Activated naive CD8-positive, alpha-beta T cell treated with anti-CD3 and anti-CD28 coated beads, Interleukin-2, amount 10 ng/mL, durations not matched to agents 7 days and 5 days (primary cell): ENCODE measurements around the gene PRICKLE3. TPM values are rescaled to one million over a fixed set of nuclear protein-coding genes. Genes with fewer than 3 reads are reported as not detected.
"Not testable (repeated sequence)": the region's sequence is repeated elsewhere in the genome, so short reads cannot be mapped to it uniquely, and the experiment has no call there.

Experiments used
- ATAC-seq: fragments of 150-1000 bp; cut with Tn5 transposase; one replicate; pipeline ENCODE4 v1.10.0; 2021; ENCODE audit warnings: low read depth, moderate library complexity
- POLR2A ChIA-PET: fragments of 350-600 bp; sonication (Branson Sonifier 250); formaldehyde crosslinking; loops from one replicate; lab custom pipeline; 2021; ENCODE audit warnings: antibody characterized with exemption; lab: Charles Lee
- DNase-seq: peaks from one replicate; pipeline ENCODE4 v3.0.0; 2021
- H3K27ac Mint-ChIP-seq: one replicate; pipeline ENCODE4 v1.8.0; 2022; ENCODE audit warnings: mild to moderate bottlenecking, mixed read lengths
- H3K27me3 Mint-ChIP-seq: one replicate; pipeline ENCODE4 v1.8.0; 2022; ENCODE audit warnings: mild to moderate bottlenecking, moderate library complexity, mixed read lengths
- H3K36me3 Mint-ChIP-seq: one replicate; pipeline ENCODE4 v1.8.0; 2021; ENCODE audit warnings: mild to moderate bottlenecking, mixed read lengths
- H3K4me1 Mint-ChIP-seq: one replicate; pipeline ENCODE4 v1.8.0; 2021; ENCODE audit warnings: mixed read lengths
- H3K4me3 Mint-ChIP-seq: one replicate; pipeline ENCODE4 v1.8.0; 2022; ENCODE audit warnings: mild to moderate bottlenecking, moderate library complexity, mixed read lengths
- H3K9me3 Mint-ChIP-seq: one replicate; pipeline ENCODE4 v1.8.0; 2021; ENCODE audit warnings: mixed read lengths
- total RNA-seq, 2 experiments: library from RNA; stranded (reverse); gene quantifications; one replicate each; pipeline ENCODE4 v1.2.3, GENCODE V29; 2021

The PRICKLE3 gene
- total RNA-seq, 2 experiments from 2014 or later: 16.1 to 16.7 TPM

GRCh38 chrX:49184294-49185281 is 1.6 kb downstream of the PRICKLE3 start:
- Mint-ChIP-seq H3K4me1 (peaks cover 16% of the 10 kb centered on the region), H3K27me3 (no peaks in the 10 kb centered on the region), H3K9me3 (no peaks in the 10 kb centered on the region), H3K27ac (peak overlapping the region; percentile 88), H3K4me3 (peak overlapping the region; percentile 93), H3K36me3 (peaks cover 12% of the 10 kb centered on the region)
- ATAC-seq (peak; percentile 60), DNase-seq (peak; percentile 34)
- POLR2A ChIA-PET: interaction anchor here (1.4 to 1.6 kb wide), 2 partner anchors 13 to 18 kb away, joined by 4 to 6 read pairs; no protein-coding TSS in a partner anchor

GRCh38 chrX:49183701-49184281 is 2.4 kb downstream of the PRICKLE3 start:
- DNase-seq (no peak), ATAC-seq (no peak)
- POLR2A ChIA-PET: interaction anchor here (1.6 kb wide), 1 partner anchor 17 kb away, joined by 6 read pairs; no protein-coding TSS in a partner anchor
- Mint-ChIP-seq H3K4me1 (peaks cover 14% of the 10 kb centered on the region), H3K9me3 (no peaks in the 10 kb centered on the region), H3K27me3 (no peaks in the 10 kb centered on the region), H3K4me3 (peak overlapping the region; percentile 93), H3K36me3 (peaks cover 12% of the 10 kb centered on the region), H3K27ac (no peak overlapping the region)

GRCh38 chrX:49179358-49179757 is 6.8 kb downstream of the PRICKLE3 start:
- H3K36me3 Mint-ChIP-seq: peaks cover 26% of the 10 kb centered on the region
- no peaks in the 10 kb centered on the region for H3K9me3 Mint-ChIP-seq
- peaks cover 15% of the 10 kb centered on the region for H3K4me1 Mint-ChIP-seq
- H3K4me3 Mint-ChIP-seq: no peak overlapping the region
- peak overlapping the region; percentile 40 for H3K27ac Mint-ChIP-seq
- no peak for DNase-seq
- POLR2A ChIA-PET: interaction anchor here (1.1 kb wide), 1 partner anchor 13 kb away, joined by 3 read pairs; no protein-coding TSS in a partner anchor
- no peaks in the 10 kb centered on the region for H3K27me3 Mint-ChIP-seq
- ATAC-seq: no peak

GRCh38 chrX:49178537-49178936 is 7.6 kb downstream of the PRICKLE3 start:
- no peaks in the 10 kb centered on the region for H3K27me3 Mint-ChIP-seq
- ATAC-seq: no peak
- no peaks in the 10 kb centered on the region for H3K9me3 Mint-ChIP-seq
- DNase-seq: no peak
- no peak overlapping the region for H3K4me3 Mint-ChIP-seq
- POLR2A ChIA-PET: no interaction called here
- peaks cover 26% of the 10 kb centered on the region for H3K36me3 Mint-ChIP-seq
- peaks cover 9% of the 10 kb centered on the region for H3K4me1 Mint-ChIP-seq
- no peak overlapping the region for H3K27ac Mint-ChIP-seq

GRCh38 chrX:49177873-49178480 is 8.2 kb downstream of the PRICKLE3 start:
- H3K27ac Mint-ChIP-seq: no peak overlapping the region
- H3K36me3 Mint-ChIP-seq: peaks cover 26% of the 10 kb centered on the region
- ATAC-seq: no peak

GRCh38 chrX:49177338-49177833 is 8.8 kb downstream of the PRICKLE3 start:
- Mint-ChIP-seq H3K4me1 (peaks cover 15% of the 10 kb centered on the region), H3K4me3 (no peak overlapping the region), H3K9me3 (no peaks in the 10 kb centered on the region), H3K36me3 (peaks cover 23% of the 10 kb centered on the region), H3K27me3 (no peaks in the 10 kb centered on the region), H3K27ac (peak overlapping the region; percentile 64)
- POLR2A ChIA-PET: no interaction called here
- DNase-seq (no peak), ATAC-seq (peak; percentile 50)

More at GRCh38 chrX:49177873-49178480, 8.2 kb downstream of the PRICKLE3 start:
- no peak overlapping the region for H3K4me3 Mint-ChIP-seq
- no peaks in the 10 kb centered on the region for H3K27me3 Mint-ChIP-seq
- peaks cover 12% of the 10 kb centered on the region for H3K4me1 Mint-ChIP-seq
- DNase-seq: peak; percentile 4
- POLR2A ChIA-PET: no interaction called here
- no peaks in the 10 kb centered on the region for H3K9me3 Mint-ChIP-seq

GRCh38 chrX:49176421-49177326 is 9.5 kb downstream of the PRICKLE3 start:
- Mint-ChIP-seq H3K9me3 (no peaks in the 10 kb centered on the region), H3K36me3 (peaks cover 20% of the 10 kb centered on the region), H3K4me3 (no peak overlapping the region), H3K27me3 (no peaks in the 10 kb centered on the region), H3K27ac (peak overlapping the region; percentile 54), H3K4me1 (peaks cover 14% of the 10 kb centered on the region)
- no peak for DNase-seq
- no peak for ATAC-seq
- POLR2A ChIA-PET: no interaction called here

- H3K4me1 Mint-ChIP-seq: peaks cover 14% of the 10 kb centered on the region
- DNase-seq: no peak
- peaks cover 18% of the 10 kb centered on the region for H3K36me3 Mint-ChIP-seq
- ATAC-seq: no peak
- H3K9me3 Mint-ChIP-seq: no peaks in the 10 kb centered on the region
- H3K27ac Mint-ChIP-seq: no peak overlapping the region
- no peaks in the 10 kb centered on the region for H3K27me3 Mint-ChIP-seq
- no peak overlapping the region for H3K4me3 Mint-ChIP-seq
- POLR2A ChIA-PET: no interaction called here
These were observed 10.5 kb downstream of the PRICKLE3 start for GRCh38 chrX:49175435-49176274.

- POLR2A ChIA-PET: no interaction called here
- Mint-ChIP-seq H3K27me3 (no peaks in the 10 kb centered on the region), H3K4me1 (peaks cover 14% of the 10 kb centered on the region), H3K9me3 (no peaks in the 10 kb centered on the region), H3K4me3 (no peak overlapping the region), H3K36me3 (peaks cover 14% of the 10 kb centered on the region), H3K27ac (no peak overlapping the region)
- DNase-seq (no peak), ATAC-seq (no peak)
These were observed 11.4 kb downstream of the PRICKLE3 start for GRCh38 chrX:49174723-49175122.

GRCh38 chrX:49173544-49173943 is 12.6 kb downstream of the PRICKLE3 start:
- ATAC-seq, POLR2A ChIA-PET, H3K27me3 Mint-ChIP-seq, H3K4me3 Mint-ChIP-seq, H3K9me3 Mint-ChIP-seq, DNase-seq: not testable (repeated sequence)
- H3K4me1 Mint-ChIP-seq: peaks cover 16% of the 10 kb centered on the region
- peaks cover 14% of the 10 kb centered on the region for H3K36me3 Mint-ChIP-seq
- H3K27ac Mint-ChIP-seq: peak overlapping the region; percentile 82

- Mint-ChIP-seq H3K4me1 (peaks cover 20% of the 10 kb centered on the region), H3K27me3 (no peaks in the 10 kb centered on the region), H3K4me3 (peak overlapping the region; percentile 84), H3K36me3 (peaks cover 12% of the 10 kb centered on the region), H3K27ac (peak overlapping the region; percentile 83), H3K9me3 (no peaks in the 10 kb centered on the region)
- ATAC-seq: peak; percentile 87
- POLR2A ChIA-PET: interaction anchor here (0.8 to 2.1 kb wide), 4 partner anchors 8 to 274 kb away, joined by 3 to 7 read pairs (median 3); partner anchors contain the start of genes PQBP1 and TIMM17B
- peak; percentile 76 for DNase-seq
These were observed 13.8 kb downstream of the PRICKLE3 start for GRCh38 chrX:49172280-49172780.
